SU-DHL-6 (cell line): ENCODE data around the gene SLC25A13.

Source experiments
- EZH2phosphoT487 ChIP-seq: fragments of 200-600 bp; sonication (generic), shearing (Covaris generic); conservative IDR thresholded peaks from 2 replicates; pipeline ENCODE4 v1.6.1; 2018; ENCODE audit warnings: mild to moderate bottlenecking, antibody characterized with exemption, low read length, moderate library complexity, mixed read lengths
- TF ChIP-seq, protein P1 (sequence below): fragments of 200-600 bp; sonication (generic); IDR thresholded peaks from one replicate; pipeline ENCODE4 v1.5.1; 2017; ENCODE audit warnings: antibody characterized with exemption, mild to moderate bottlenecking, low read length, moderate library complexity; ENCODE audit not compliant: insufficient read depth, poor library complexity, severe bottlenecking

DNA sequence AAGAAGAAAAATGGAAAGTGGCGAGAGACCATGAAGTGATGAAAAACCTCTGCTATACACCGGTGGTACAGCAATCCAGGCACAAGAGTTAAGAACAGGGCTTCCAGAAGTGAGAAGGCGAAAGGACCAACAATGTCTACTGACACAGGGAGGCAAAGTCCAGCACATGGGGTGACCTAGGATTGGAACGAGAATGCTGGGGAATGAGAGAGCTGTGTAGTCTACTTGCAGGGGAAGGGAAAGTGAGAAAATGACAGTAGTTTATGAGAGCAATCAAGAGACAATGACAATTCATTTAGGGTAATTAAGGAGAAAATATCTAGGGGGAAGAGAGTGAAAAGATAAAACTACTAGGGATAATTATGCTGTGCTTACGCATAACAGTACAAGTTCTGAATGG lies 169.2 kb downstream of the SLC25A13 start:
- TF ChIP-seq, protein P1, sequence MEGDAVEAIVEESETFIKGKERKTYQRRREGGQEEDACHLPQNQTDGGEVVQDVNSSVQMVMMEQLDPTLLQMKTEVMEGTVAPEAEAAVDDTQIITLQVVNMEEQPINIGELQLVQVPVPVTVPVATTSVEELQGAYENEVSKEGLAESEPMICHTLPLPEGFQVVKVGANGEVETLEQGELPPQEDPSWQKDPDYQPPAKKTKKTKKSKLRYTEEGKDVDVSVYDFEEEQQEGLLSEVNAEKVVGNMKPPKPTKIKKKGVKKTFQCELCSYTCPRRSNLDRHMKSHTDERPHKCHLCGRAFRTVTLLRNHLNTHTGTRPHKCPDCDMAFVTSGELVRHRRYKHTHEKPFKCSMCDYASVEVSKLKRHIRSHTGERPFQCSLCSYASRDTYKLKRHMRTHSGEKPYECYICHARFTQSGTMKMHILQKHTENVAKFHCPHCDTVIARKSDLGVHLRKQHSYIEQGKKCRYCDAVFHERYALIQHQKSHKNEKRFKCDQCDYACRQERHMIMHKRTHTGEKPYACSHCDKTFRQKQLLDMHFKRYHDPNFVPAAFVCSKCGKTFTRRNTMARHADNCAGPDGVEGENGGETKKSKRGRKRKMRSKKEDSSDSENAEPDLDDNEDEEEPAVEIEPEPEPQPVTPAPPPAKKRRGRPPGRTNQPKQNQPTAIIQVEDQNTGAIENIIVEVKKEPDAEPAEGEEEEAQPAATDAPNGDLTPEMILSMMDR, result no peak
- TF ChIP-seq EZH2phosphoT487, result no peak
